C4-2B (cell line): ENCODE measurements around the gene PPP1R13B.

Source experiments
- H3K27ac ChIP-seq: fragments of 450-650 bp; 2 replicates; pipeline ENCODE4 v1.5.1; 2017
- CTCF ChIP-seq: fragments of 450-650 bp; conservative IDR thresholded peaks from 2 replicates; pipeline ENCODE4 v1.5.1; 2017; ENCODE audit warnings: mild to moderate bottlenecking
- ZFX ChIP-seq: fragments of 450-650 bp; IDR thresholded peaks from 2 replicates; pipeline ENCODE4 v1.6.1; 2017

PPP1R13B gene

GRCh38 chr14:103885509-103885932 lies 38.1 kb upstream of the PPP1R13B start:
- no peak overlapping the region for H3K27ac ChIP-seq
- TF ChIP-seq ZFX = no peak
- TF ChIP-seq CTCF = no peak

- no peak overlapping the region for H3K27ac ChIP-seq
- TF ChIP-seq CTCF (no peak), ZFX (no peak)
These were observed 37.5 kb upstream of the PPP1R13B start for GRCh38 chr14:103884854-103885253.

GRCh38 chr14:103883263-103883523 lies 35.8 kb upstream of the PPP1R13B start:
- no peak overlapping the region for H3K27ac ChIP-seq
- TF ChIP-seq CTCF (no peak), ZFX (no peak)

- no peak for TF ChIP-seq ZFX
- no peak for TF ChIP-seq CTCF
- no peak overlapping the region for H3K27ac ChIP-seq
These were observed 35.3 kb upstream of the PPP1R13B start for GRCh38 chr14:103882503-103883262.

- no peak for TF ChIP-seq CTCF
- no peak for TF ChIP-seq ZFX
- peak overlapping the region; percentile 80 for H3K27ac ChIP-seq
These were observed 34.2 kb upstream of the PPP1R13B start for GRCh38 chr14:103881268-103882201.

GRCh38 chr14:103880348-103881267 lies 33.2 kb upstream of the PPP1R13B start:
- H3K27ac ChIP-seq = peak overlapping the region; percentile 80
- TF ChIP-seq ZFX = no peak
- no peak for TF ChIP-seq CTCF
